Measurements from ENCODE around the gene BCL2L13.
A peak's percentile ranks its signal among the peaks of the same experiment; 100 is the strongest.
"Not testable (repeated sequence)": the region's sequence is repeated elsewhere in the genome, so short reads cannot be mapped to it uniquely, and the experiment has no call there.

Gene BCL2L13

GRCh38 chr22:17638182-17638431, 450 bp upstream of the BCL2L13 start:
- Histone ChIP-seq H3K9ac (peak overlapping the region; percentile 87), H3K4me3 (ENCODE audit: low read depth, low read length) (peak overlapping the region; percentile 90), H3K4me2 (ENCODE audit: low read length) (peak overlapping the region; percentile 83), H3K27me3 (ENCODE audit: control insufficient read depth, insufficient read depth, low read length) (no peaks in the 10 kb centered on the region), H3K9me3 (ENCODE audit: control insufficient read depth, low read length) (no peaks in the 10 kb centered on the region), H3K4me1 (peaks cover 11% of the 10 kb centered on the region), H3K36me3 (ENCODE audit: control insufficient read depth, insufficient read depth, low read length) (no peaks in the 10 kb centered on the region), H3K27ac (peak overlapping the region; percentile 99), H2AFZ (peak overlapping the region; percentile 91), H3K79me2 (no peaks in the 10 kb centered on the region)
- TF ChIP-seq CTCF (IDR thresholded peaks at IDR 0.05), result no peak

DNA sequence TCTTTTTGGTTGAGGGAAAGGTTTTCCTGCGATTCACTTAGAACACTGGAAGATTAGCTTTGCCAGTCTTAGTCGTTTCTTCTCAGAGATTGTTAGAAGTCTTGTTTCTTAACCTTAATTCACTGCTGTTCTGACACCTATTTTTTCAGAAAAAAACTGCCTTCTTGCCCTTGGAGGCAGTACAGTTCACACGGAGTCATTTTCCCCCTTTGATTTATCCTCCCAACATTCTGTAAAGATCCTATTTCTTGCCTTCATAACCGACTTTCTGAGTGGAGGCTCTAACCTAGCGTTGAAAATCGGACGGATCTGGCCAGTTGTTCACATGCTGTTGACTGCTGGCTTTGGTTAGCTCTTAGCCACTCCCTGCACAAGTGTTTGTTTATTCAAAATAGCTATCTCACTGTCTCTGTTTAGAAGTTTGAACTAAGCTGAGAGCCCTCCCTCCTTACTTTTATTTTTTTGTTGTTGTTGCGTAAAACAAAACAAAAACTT, 737 bp downstream of the BCL2L13 start:
- Histone ChIP-seq H2AFZ (peak overlapping the region; percentile 91), H3K27ac (peak overlapping the region; percentile 99), H3K4me3 (ENCODE audit: low read depth, low read length) (peak overlapping the region; percentile 90), H3K9ac (peak overlapping the region; percentile 87), H3K79me2 (no peaks in the 10 kb centered on the region), H3K36me3 (ENCODE audit: control insufficient read depth, insufficient read depth, low read length) (no peaks in the 10 kb centered on the region), H3K4me2 (ENCODE audit: low read length) (peak overlapping the region; percentile 83), H3K9me3 (ENCODE audit: control insufficient read depth, low read length) (no peaks in the 10 kb centered on the region), H3K27me3 (ENCODE audit: control insufficient read depth, insufficient read depth, low read length) (no peaks in the 10 kb centered on the region), H3K4me1 (peaks cover 4% of the 10 kb centered on the region)
- no peak for TF ChIP-seq CTCF (IDR thresholded peaks at IDR 0.05)

- Histone ChIP-seq H3K27ac (no peak overlapping the region), H3K9ac (no peak overlapping the region), H2AFZ (no peak overlapping the region), H3K36me3 (ENCODE audit: control insufficient read depth, insufficient read depth, low read length) (no peaks in the 10 kb centered on the region), H3K4me1 (peaks cover 4% of the 10 kb centered on the region), H3K79me2 (peaks cover 2% of the 10 kb centered on the region), H3K4me2 (ENCODE audit: low read length) (no peak overlapping the region), H3K27me3 (ENCODE audit: control insufficient read depth, insufficient read depth, low read length) (no peaks in the 10 kb centered on the region), H3K9me3 (ENCODE audit: control insufficient read depth, low read length) (no peaks in the 10 kb centered on the region), H3K4me3 (ENCODE audit: low read depth, low read length) (no peak overlapping the region)
- no peak for TF ChIP-seq CTCF (IDR thresholded peaks at IDR 0.05)
Measured at GRCh38 chr22:17641269-17641668, 2.7 kb downstream of the BCL2L13 start.

DNA sequence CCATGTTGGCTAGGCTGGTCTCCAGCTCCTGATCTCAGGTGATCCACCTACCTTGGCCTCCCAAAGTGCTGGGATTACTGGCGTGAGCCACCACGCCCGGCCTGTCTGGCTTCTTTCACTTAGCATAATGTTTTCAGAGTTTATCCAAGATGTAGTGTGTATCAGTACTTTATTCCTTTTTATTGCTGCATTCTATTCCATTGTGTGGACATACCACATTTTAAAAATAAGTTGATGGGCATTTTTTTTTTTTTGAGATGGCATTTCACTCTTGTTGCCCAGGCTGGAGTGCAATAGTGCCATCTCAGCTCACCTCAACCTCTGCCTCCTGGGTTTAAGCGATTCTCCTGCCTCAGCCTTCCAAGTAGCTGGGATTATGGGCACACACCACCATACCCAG, 3.8 kb downstream of the BCL2L13 start:
- not testable (repeated sequence) for H3K27ac ChIP-seq; H3K79me2 ChIP-seq; H3K9me3 ChIP-seq (ENCODE audit: control insufficient read depth, low read length); H3K4me2 ChIP-seq (ENCODE audit: low read length); H3K36me3 ChIP-seq (ENCODE audit: control insufficient read depth, insufficient read depth, low read length); H3K4me1 ChIP-seq; H2AFZ ChIP-seq; H3K4me3 ChIP-seq (ENCODE audit: low read depth, low read length); H3K27me3 ChIP-seq (ENCODE audit: control insufficient read depth, insufficient read depth, low read length); H3K9ac ChIP-seq

GRCh38 chr22:17647452-17647851, 8.9 kb downstream of the BCL2L13 start:
- H3K79me2 ChIP-seq, result peaks cover 9% of the 10 kb centered on the region
- no peak overlapping the region for H3K4me3 ChIP-seq (ENCODE audit: low read depth, low read length)
- H3K27me3 ChIP-seq (ENCODE audit: control insufficient read depth, insufficient read depth, low read length), result no peaks in the 10 kb centered on the region
- H3K9ac ChIP-seq, result no peak overlapping the region
- no peak for TF ChIP-seq CTCF (IDR thresholded peaks at IDR 0.05)
- no peaks in the 10 kb centered on the region for H3K4me1 ChIP-seq
- no peak overlapping the region for H3K27ac ChIP-seq
- H3K4me2 ChIP-seq (ENCODE audit: low read length), result no peak overlapping the region
- no peaks in the 10 kb centered on the region for H3K9me3 ChIP-seq (ENCODE audit: control insufficient read depth, low read length)
- no peaks in the 10 kb centered on the region for H3K36me3 ChIP-seq (ENCODE audit: control insufficient read depth, insufficient read depth, low read length)
- no peak overlapping the region for H2AFZ ChIP-seq
